ENCODE results near the gene KCNQ5. TPM values are rescaled to one million over a fixed set of nuclear protein-coding genes. Genes with fewer than 3 reads are reported as not detected.
A peak's percentile ranks its signal among the peaks of the same experiment; 100 is the strongest.

Gene KCNQ5
- total RNA-seq, 2 donors from 2014 or later = 1.3 to 8.5 TPM

GRCh38 chr6:72825315-72825911, 203.5 kb downstream of the KCNQ5 start:
- peaks cover 4% of the 10 kb centered on the region for H3K9me3 Mint-ChIP-seq
- H3K27me3 Mint-ChIP-seq = no peaks in the 10 kb centered on the region
- H3K4me3 Mint-ChIP-seq = no peak overlapping the region
- no peak overlapping the region for H3K27ac Mint-ChIP-seq
- no peaks in the 10 kb centered on the region for H3K4me1 Mint-ChIP-seq
- peak; percentile 21 for ATAC-seq (replicated peaks)
- H3K36me3 Mint-ChIP-seq (ENCODE audit: low read depth) = no peaks in the 10 kb centered on the region

GRCh38 chr6:72826037-72826436, 204.2 kb downstream of the KCNQ5 start:
- ATAC-seq (replicated peaks) = peak; percentile 67
- no peaks in the 10 kb centered on the region for H3K36me3 Mint-ChIP-seq (ENCODE audit: low read depth)
- H3K27ac Mint-ChIP-seq = no peak overlapping the region
- H3K9me3 Mint-ChIP-seq = peaks cover 4% of the 10 kb centered on the region
- no peak overlapping the region for H3K4me3 Mint-ChIP-seq
- no peaks in the 10 kb centered on the region for H3K27me3 Mint-ChIP-seq
- H3K4me1 Mint-ChIP-seq = no peaks in the 10 kb centered on the region

GRCh38 chr6:72826744-72827438, 205.0 kb downstream of the KCNQ5 start:
- H3K27me3 Mint-ChIP-seq = no peaks in the 10 kb centered on the region
- no peaks in the 10 kb centered on the region for H3K36me3 Mint-ChIP-seq (ENCODE audit: low read depth)
- no peak overlapping the region for H3K4me3 Mint-ChIP-seq
- ATAC-seq (replicated peaks) = no peak
- H3K4me1 Mint-ChIP-seq = no peaks in the 10 kb centered on the region
- peaks cover 4% of the 10 kb centered on the region for H3K9me3 Mint-ChIP-seq
- H3K27ac Mint-ChIP-seq = no peak overlapping the region

- no peak for ATAC-seq (replicated peaks)
- Mint-ChIP-seq H3K36me3 (ENCODE audit: low read depth) (no peaks in the 10 kb centered on the region), H3K4me1 (no peaks in the 10 kb centered on the region), H3K4me3 (no peak overlapping the region), H3K27ac (no peak overlapping the region), H3K9me3 (peaks cover 4% of the 10 kb centered on the region), H3K27me3 (no peaks in the 10 kb centered on the region)
Observed at GRCh38 chr6:72828904-72829303, 207.0 kb downstream of the KCNQ5 start.

- peak; percentile 29 for ATAC-seq (replicated peaks)
- Mint-ChIP-seq H3K36me3 (ENCODE audit: low read depth) (no peaks in the 10 kb centered on the region), H3K4me3 (no peak overlapping the region), H3K27ac (no peak overlapping the region), H3K9me3 (peaks cover 4% of the 10 kb centered on the region), H3K27me3 (no peaks in the 10 kb centered on the region), H3K4me1 (no peaks in the 10 kb centered on the region)
Observed at GRCh38 chr6:72832271-72832670, 210.4 kb downstream of the KCNQ5 start.

- no peak overlapping the region for H3K4me3 Mint-ChIP-seq
- no peak overlapping the region for H3K27ac Mint-ChIP-seq
- no peaks in the 10 kb centered on the region for H3K27me3 Mint-ChIP-seq
- no peaks in the 10 kb centered on the region for H3K9me3 Mint-ChIP-seq
- H3K4me1 Mint-ChIP-seq = no peaks in the 10 kb centered on the region
- no peaks in the 10 kb centered on the region for H3K36me3 Mint-ChIP-seq (ENCODE audit: low read depth)
- ATAC-seq (replicated peaks) = no peak
Observed at GRCh38 chr6:72835749-72836148, 213.9 kb downstream of the KCNQ5 start.

- H3K27ac Mint-ChIP-seq = no peak overlapping the region
- no peaks in the 10 kb centered on the region for H3K27me3 Mint-ChIP-seq
- no peaks in the 10 kb centered on the region for H3K9me3 Mint-ChIP-seq
- no peak for ATAC-seq (replicated peaks)
- H3K36me3 Mint-ChIP-seq (ENCODE audit: low read depth) = no peaks in the 10 kb centered on the region
- no peak overlapping the region for H3K4me3 Mint-ChIP-seq
- no peaks in the 10 kb centered on the region for H3K4me1 Mint-ChIP-seq
Observed at GRCh38 chr6:72836971-72837370, 215.1 kb downstream of the KCNQ5 start.

GRCh38 chr6:72841195-72841594, 219.3 kb downstream of the KCNQ5 start:
- no peak for ATAC-seq (replicated peaks)
- no peak overlapping the region for H3K4me3 Mint-ChIP-seq
- no peaks in the 10 kb centered on the region for H3K27me3 Mint-ChIP-seq
- no peaks in the 10 kb centered on the region for H3K9me3 Mint-ChIP-seq
- H3K36me3 Mint-ChIP-seq (ENCODE audit: low read depth) = no peaks in the 10 kb centered on the region
- H3K4me1 Mint-ChIP-seq = no peaks in the 10 kb centered on the region
- no peak overlapping the region for H3K27ac Mint-ChIP-seq

- Mint-ChIP-seq H3K4me3 (no peak overlapping the region), H3K9me3 (no peaks in the 10 kb centered on the region), H3K27me3 (no peaks in the 10 kb centered on the region), H3K36me3 (ENCODE audit: low read depth) (no peaks in the 10 kb centered on the region), H3K4me1 (no peaks in the 10 kb centered on the region), H3K27ac (no peak overlapping the region)
- ATAC-seq (replicated peaks) = no peak
Observed at GRCh38 chr6:72842140-72842539, 220.3 kb downstream of the KCNQ5 start.

- no peaks in the 10 kb centered on the region for H3K27me3 Mint-ChIP-seq
- no peaks in the 10 kb centered on the region for H3K36me3 Mint-ChIP-seq (ENCODE audit: low read depth)
- H3K4me1 Mint-ChIP-seq = no peaks in the 10 kb centered on the region
- H3K9me3 Mint-ChIP-seq = no peaks in the 10 kb centered on the region
- no peak overlapping the region for H3K27ac Mint-ChIP-seq
- ATAC-seq (replicated peaks) = no peak
- no peak overlapping the region for H3K4me3 Mint-ChIP-seq
Observed at GRCh38 chr6:72844614-72845013, 222.8 kb downstream of the KCNQ5 start.

GRCh38 chr6:72849346-72849745, 227.5 kb downstream of the KCNQ5 start:
- Mint-ChIP-seq H3K4me3 (no peak overlapping the region), H3K27ac (no peak overlapping the region), H3K4me1 (no peaks in the 10 kb centered on the region), H3K36me3 (ENCODE audit: low read depth) (no peaks in the 10 kb centered on the region), H3K27me3 (no peaks in the 10 kb centered on the region), H3K9me3 (no peaks in the 10 kb centered on the region)
- ATAC-seq (replicated peaks) = no peak

- H3K27me3 Mint-ChIP-seq = no peaks in the 10 kb centered on the region
- ATAC-seq (replicated peaks) = no peak
- no peaks in the 10 kb centered on the region for H3K4me1 Mint-ChIP-seq
Observed at GRCh38 chr6:72850040-72850439, 228.2 kb downstream of the KCNQ5 start.

GRCh38 chr6:72850469-72850868, 228.6 kb downstream of the KCNQ5 start:
- no peak overlapping the region for H3K27ac Mint-ChIP-seq
- H3K27me3 Mint-ChIP-seq = no peaks in the 10 kb centered on the region
- no peaks in the 10 kb centered on the region for H3K36me3 Mint-ChIP-seq (ENCODE audit: low read depth)
- no peaks in the 10 kb centered on the region for H3K4me1 Mint-ChIP-seq
- ATAC-seq (replicated peaks) = no peak
- no peak overlapping the region for H3K4me3 Mint-ChIP-seq
- no peaks in the 10 kb centered on the region for H3K9me3 Mint-ChIP-seq

More at GRCh38 chr6:72850040-72850439, 228.2 kb downstream of the KCNQ5 start:
- Mint-ChIP-seq H3K27ac (no peak overlapping the region), H3K4me3 (no peak overlapping the region), H3K9me3 (no peaks in the 10 kb centered on the region), H3K36me3 (ENCODE audit: low read depth) (no peaks in the 10 kb centered on the region)

GRCh38 chr6:72855471-72855870, 233.6 kb downstream of the KCNQ5 start:
- Mint-ChIP-seq H3K36me3 (ENCODE audit: low read depth) (no peaks in the 10 kb centered on the region), H3K4me3 (no peak overlapping the region), H3K27ac (no peak overlapping the region), H3K4me1 (no peaks in the 10 kb centered on the region), H3K9me3 (no peaks in the 10 kb centered on the region), H3K27me3 (no peaks in the 10 kb centered on the region)
- ATAC-seq (replicated peaks) = no peak

GRCh38 chr6:72856801-72857200, 234.9 kb downstream of the KCNQ5 start:
- Mint-ChIP-seq H3K4me3 (no peak overlapping the region), H3K27ac (no peak overlapping the region), H3K4me1 (no peaks in the 10 kb centered on the region), H3K9me3 (no peaks in the 10 kb centered on the region), H3K36me3 (ENCODE audit: low read depth) (no peaks in the 10 kb centered on the region), H3K27me3 (no peaks in the 10 kb centered on the region)
- ATAC-seq (replicated peaks) = no peak

All from activated T-helper 17 cell treated with anti-CD3 and anti-CD28 coated beads, Interleukin-2, amount 50 U/mL, for 72 hours (primary cell).